Stimulated activated effector memory CD8-positive, alpha-beta T cell treated with anti-CD3 and anti-CD28 coated beads, Interleukin-12 subunit alpha, Interleukin-12 subunit beta, amount 100 ng/mL, for 72 hours (primary cell): Measurements from ENCODE around the gene SLC32A1.

Experiments
- ATAC-seq: fragments of 150-1000 bp; cut with Tn5 transposase; 2 replicates; pipeline ENCODE4 v1.10.0; 2021
- DNase-seq, 2 donors: peaks; one replicate each; pipeline ENCODE4 v3.0.0; 2021 to 2022; ENCODE audit warnings: low spot score in 2 of 2
- H3K27ac Mint-ChIP-seq: one replicate; pipeline ENCODE4 v1.8.0; 2022; ENCODE audit warnings: mild to moderate bottlenecking, mixed read lengths
- H3K36me3 Mint-ChIP-seq: one replicate; pipeline ENCODE4 v1.8.0; 2022; ENCODE audit warnings: mild to moderate bottlenecking, mixed read lengths
- H3K4me1 Mint-ChIP-seq: one replicate; pipeline ENCODE4 v1.8.0; 2022; ENCODE audit warnings: mixed read lengths
- H3K4me3 Mint-ChIP-seq: one replicate; pipeline ENCODE4 v1.8.0; 2022; ENCODE audit warnings: mild to moderate bottlenecking, mixed read lengths
- H3K9me3 Mint-ChIP-seq: one replicate; pipeline ENCODE4 v1.8.0; 2022; ENCODE audit warnings: mixed read lengths

SLC32A1 gene

DNA sequence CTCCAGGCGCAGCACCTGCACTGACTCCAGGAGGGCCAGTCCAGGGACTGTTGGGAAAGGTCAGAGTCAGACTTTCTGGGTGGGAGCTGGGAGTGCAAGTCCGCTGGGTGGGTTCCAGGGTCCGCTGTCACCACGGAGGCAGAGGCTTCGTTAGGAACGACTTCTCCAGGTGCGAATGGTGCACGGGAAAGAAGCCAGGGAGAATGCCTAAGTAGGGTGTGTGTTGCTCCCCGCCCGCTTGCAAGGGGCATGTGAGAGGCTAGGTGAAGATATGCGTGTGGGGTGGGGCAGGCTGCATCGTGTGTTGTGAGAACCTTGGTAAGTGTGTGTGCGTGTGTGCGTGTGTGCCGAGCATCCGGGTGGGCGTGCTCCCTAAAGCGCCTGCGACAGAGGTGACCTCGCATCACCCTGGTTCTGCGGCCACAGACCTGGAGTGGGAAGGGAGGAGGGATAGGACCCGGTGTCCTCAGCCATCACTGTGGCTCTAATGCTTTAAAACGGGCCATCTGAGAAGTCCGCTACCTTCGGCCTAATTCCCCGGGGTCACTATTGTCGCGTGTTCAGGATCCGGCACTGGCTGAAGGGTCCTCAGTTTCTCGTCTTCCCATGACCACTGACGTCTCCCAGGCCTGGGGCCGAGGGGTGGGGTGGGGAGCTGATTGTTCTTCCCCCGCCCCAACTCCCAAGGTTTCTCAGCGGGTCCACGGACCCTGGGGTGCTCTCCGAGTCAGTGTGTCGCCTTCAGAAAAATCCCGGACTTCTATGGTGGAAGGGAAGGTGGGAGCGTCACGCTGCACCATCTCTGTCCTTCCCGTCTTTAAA, 6.1 kb downstream of the SLC32A1 start:
- DNase-seq (peak in 1 of 2 donors; percentile 53), ATAC-seq (no peak)
- H3K9me3 Mint-ChIP-seq = no peaks in the 10 kb centered on the region
- H3K27ac Mint-ChIP-seq = no peak overlapping the region
- H3K36me3 Mint-ChIP-seq = peaks cover 27% of the 10 kb centered on the region
- peak overlapping the region; percentile 64 for H3K4me3 Mint-ChIP-seq
- peaks cover 62% of the 10 kb centered on the region for H3K4me1 Mint-ChIP-seq

GRCh38 chr20:38730989-38731737, 6.9 kb downstream of the SLC32A1 start:
- Mint-ChIP-seq H3K4me1 (peaks cover 54% of the 10 kb centered on the region), H3K36me3 (peaks cover 27% of the 10 kb centered on the region), H3K27ac (no peak overlapping the region), H3K9me3 (no peaks in the 10 kb centered on the region), H3K4me3 (peak overlapping the region; percentile 64)
- DNase-seq (peak; percentile 87 to 92), ATAC-seq (peak; percentile 83)

DNA sequence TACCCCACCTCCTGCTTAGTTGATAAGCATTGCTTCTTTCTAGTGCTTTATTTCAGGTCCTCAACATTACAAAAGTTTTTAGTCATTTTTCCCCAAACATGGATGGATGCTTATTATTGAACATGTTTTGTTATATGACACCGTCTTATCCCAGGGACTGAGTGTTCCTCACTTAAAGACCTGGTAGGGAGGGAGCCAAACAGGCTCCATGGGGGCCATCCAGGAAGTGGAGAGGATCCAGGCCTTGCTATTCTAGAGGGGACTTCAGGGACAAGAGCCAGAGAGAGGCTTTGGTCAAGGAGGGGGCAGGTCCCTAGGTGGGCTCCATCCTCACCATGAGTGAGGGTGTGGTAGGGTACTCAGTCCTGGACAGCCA, 7.4 kb downstream of the SLC32A1 start:
- Mint-ChIP-seq H3K4me3 (peak overlapping the region; percentile 64), H3K27ac (no peak overlapping the region), H3K36me3 (peaks cover 23% of the 10 kb centered on the region), H3K9me3 (no peaks in the 10 kb centered on the region), H3K4me1 (peaks cover 49% of the 10 kb centered on the region)
- no peak for DNase-seq
- no peak for ATAC-seq

GRCh38 chr20:38732981-38733380, 8.7 kb downstream of the SLC32A1 start:
- H3K9me3 Mint-ChIP-seq = no peaks in the 10 kb centered on the region
- H3K36me3 Mint-ChIP-seq = peaks cover 10% of the 10 kb centered on the region
- H3K4me1 Mint-ChIP-seq = peaks cover 36% of the 10 kb centered on the region
- no peak for ATAC-seq
- no peak for DNase-seq
- H3K27ac Mint-ChIP-seq = no peak overlapping the region
- no peak overlapping the region for H3K4me3 Mint-ChIP-seq

GRCh38 chr20:38735172-38735571, 10.9 kb downstream of the SLC32A1 start:
- Mint-ChIP-seq H3K36me3 (no peaks in the 10 kb centered on the region), H3K27ac (no peak overlapping the region), H3K9me3 (no peaks in the 10 kb centered on the region), H3K4me3 (no peak overlapping the region), H3K4me1 (peaks cover 18% of the 10 kb centered on the region)
- DNase-seq (no peak), ATAC-seq (no peak)

GRCh38 chr20:38737887-38738286, 13.6 kb downstream of the SLC32A1 start:
- DNase-seq (no peak), ATAC-seq (no peak)
- Mint-ChIP-seq H3K4me3 (no peak overlapping the region), H3K27ac (no peak overlapping the region), H3K9me3 (no peaks in the 10 kb centered on the region), H3K36me3 (no peaks in the 10 kb centered on the region), H3K4me1 (no peaks in the 10 kb centered on the region)

- ATAC-seq = no peak
- Mint-ChIP-seq H3K36me3 (peaks cover 16% of the 10 kb centered on the region), H3K27ac (no peak overlapping the region), H3K9me3 (no peaks in the 10 kb centered on the region), H3K4me1 (peaks cover 25% of the 10 kb centered on the region), H3K4me3 (no peak overlapping the region)
- DNase-seq = no peak
Observed at GRCh38 chr20:38745757-38746156, 21.5 kb downstream of the SLC32A1 start.

DNA sequence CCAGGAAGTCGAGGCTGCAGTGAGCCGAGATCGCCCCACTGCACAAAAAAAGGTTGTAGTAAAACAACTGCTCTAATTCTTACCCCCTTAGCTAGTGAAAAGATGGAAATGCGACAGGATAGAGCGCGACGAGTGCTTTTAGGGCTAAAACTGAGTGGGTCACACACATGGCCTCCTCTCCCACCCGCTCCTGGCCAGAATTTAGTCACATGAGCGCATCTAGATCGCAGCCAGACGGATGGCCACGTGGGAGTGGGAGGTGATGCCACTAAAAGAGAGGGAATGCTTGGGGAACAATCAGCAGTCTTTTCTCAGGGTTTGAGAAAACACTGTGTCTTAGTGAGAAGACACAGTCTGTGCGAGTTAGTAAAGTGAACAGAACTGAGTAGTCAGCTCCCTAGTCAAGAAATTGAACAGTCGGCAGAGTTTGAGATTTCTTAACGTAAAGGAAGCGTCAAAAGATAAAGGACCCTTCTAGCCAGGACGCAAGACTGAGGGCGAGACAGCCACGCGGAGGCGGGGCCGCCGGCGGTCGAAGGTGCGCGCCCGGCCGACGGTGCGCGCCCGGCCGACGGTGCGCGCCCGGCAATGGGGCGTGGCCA, 23.3 kb downstream of the SLC32A1 start:
- Mint-ChIP-seq H3K27ac (peak overlapping the region; percentile 93), H3K4me1 (peaks cover 31% of the 10 kb centered on the region), H3K9me3 (no peaks in the 10 kb centered on the region), H3K36me3 (peaks cover 30% of the 10 kb centered on the region), H3K4me3 (peak overlapping the region; percentile 72)
- DNase-seq (no peak), ATAC-seq (no peak)

DNA sequence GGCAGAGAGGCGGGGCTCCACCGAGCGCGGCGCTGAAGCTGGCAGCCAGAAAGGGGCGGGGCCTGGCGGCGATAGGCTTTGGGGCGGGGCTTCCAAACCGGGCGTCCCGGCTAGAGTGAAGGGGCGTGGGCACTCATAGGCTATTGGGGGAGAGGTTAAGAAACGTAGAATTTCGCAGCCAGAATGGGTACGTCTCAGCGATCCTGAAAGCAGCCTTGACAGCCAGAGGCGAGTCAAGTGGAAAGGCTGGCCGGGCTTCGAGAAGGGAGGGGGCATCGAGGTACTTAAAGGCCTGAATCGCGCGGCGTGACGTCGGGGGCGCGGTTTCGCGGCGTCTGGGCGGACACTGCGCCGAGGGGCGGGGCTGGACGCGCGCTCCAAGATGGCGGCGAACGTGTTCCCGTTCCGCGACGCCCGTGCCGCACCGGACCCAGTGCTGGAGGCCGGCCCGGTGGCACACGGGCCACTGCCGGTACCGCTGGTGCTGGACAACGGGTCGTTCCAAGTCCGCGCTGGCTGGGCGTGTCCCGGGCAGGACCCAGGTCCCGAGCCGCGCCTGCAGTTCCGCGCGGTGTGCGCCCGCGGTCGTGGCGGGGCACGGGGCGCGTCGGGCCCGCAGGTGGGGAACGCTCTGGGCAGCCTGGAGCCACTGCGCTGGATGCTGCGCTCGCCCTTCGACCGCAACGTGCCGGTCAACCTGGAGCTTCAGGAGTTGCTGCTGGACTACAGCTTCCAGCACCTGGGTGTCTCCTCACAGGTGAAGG, 24.0 kb downstream of the SLC32A1 start, which contains the start of gene ACTR5:
Gene ACTR5, plus strand, starts transcription at position 364 of the 764 bp plus-strand sequence. Its CDS starts 19 bp downstream, at position 383.
- peaks cover 31% of the 10 kb centered on the region for H3K4me1 Mint-ChIP-seq
- peaks cover 37% of the 10 kb centered on the region for H3K36me3 Mint-ChIP-seq
- H3K27ac Mint-ChIP-seq = peak within 1 kb of the TSS; percentile 93
- peak within 1 kb of the TSS; percentile 72 for H3K4me3 Mint-ChIP-seq
- H3K9me3 Mint-ChIP-seq = no peaks in the 10 kb centered on the region
- ATAC-seq = peak; percentile 91
- peak; percentile 99 for DNase-seq

- peak; percentile 72 for ATAC-seq
- no peak for DNase-seq
Observed at GRCh38 chr20:38748861-38749149, 24.5 kb downstream of the SLC32A1 start.

DNA sequence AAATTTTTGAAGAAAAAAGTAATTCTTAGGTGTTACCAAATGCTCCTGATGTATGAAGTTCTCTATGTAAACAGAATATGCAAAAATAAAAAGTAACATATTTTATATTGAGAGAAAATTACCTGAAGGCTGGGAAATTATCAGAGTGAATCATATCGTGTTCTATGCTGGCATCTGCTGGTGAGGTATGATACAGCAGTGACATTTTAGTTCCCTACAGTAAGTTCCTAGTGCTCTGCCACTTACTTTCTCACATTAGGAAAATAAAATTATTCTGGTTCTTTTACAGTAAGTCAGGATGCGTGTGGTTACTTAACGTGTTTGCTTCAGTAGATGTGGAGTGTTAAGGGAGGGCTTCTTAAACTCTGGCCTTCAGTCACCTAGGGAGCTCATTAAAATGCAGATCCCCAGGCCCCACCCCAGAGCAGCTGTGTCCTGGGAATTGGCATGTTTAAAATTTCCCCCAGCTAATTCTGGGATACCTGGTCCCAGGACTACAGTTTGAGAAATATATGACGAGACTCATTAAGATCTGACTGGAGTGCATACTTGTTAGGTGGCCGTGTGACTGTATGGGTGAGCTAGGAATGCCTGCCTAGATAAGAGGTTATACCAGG, 27.2 kb downstream of the SLC32A1 start:
- no peak for DNase-seq
- Mint-ChIP-seq H3K4me1 (peaks cover 31% of the 10 kb centered on the region), H3K27ac (no peak overlapping the region), H3K4me3 (no peak overlapping the region), H3K36me3 (peaks cover 69% of the 10 kb centered on the region), H3K9me3 (no peaks in the 10 kb centered on the region)
- no peak for ATAC-seq

More at GRCh38 chr20:38748861-38749149, 24.5 kb downstream of the SLC32A1 start:
- Mint-ChIP-seq H3K4me3 (peak overlapping the region; percentile 72), H3K4me1 (peaks cover 31% of the 10 kb centered on the region), H3K9me3 (no peaks in the 10 kb centered on the region), H3K36me3 (peaks cover 42% of the 10 kb centered on the region), H3K27ac (peak overlapping the region; percentile 48)

- DNase-seq (no peak), ATAC-seq (no peak)
- peaks cover 74% of the 10 kb centered on the region for H3K36me3 Mint-ChIP-seq
- H3K9me3 Mint-ChIP-seq = no peaks in the 10 kb centered on the region
- no peak overlapping the region for H3K27ac Mint-ChIP-seq
- no peak overlapping the region for H3K4me3 Mint-ChIP-seq
- peaks cover 31% of the 10 kb centered on the region for H3K4me1 Mint-ChIP-seq
Observed at GRCh38 chr20:38752029-38752428, 27.7 kb downstream of the SLC32A1 start.

DNA sequence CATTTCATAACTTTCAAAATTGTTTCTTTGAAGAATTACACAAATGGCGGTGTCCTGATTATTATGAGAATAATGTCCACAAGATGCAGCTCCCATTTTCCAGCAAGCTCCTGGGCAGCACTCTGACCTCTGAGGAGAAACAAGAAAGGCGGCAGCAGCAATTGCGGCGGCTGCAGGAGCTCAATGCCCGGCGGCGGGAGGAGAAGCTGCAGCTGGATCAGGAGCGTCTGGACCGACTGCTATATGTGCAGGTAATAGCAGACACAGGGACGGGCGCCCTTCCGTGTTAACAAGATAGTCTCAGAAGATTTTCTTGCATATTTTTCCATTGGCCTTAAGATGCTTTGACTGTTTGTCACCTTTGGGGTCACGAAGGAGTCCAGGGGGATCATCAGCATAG, 30.6 kb downstream of the SLC32A1 start:
- DNase-seq (no peak), ATAC-seq (no peak)
- Mint-ChIP-seq H3K9me3 (no peaks in the 10 kb centered on the region), H3K4me3 (no peak overlapping the region), H3K27ac (no peak overlapping the region), H3K36me3 (peaks cover 95% of the 10 kb centered on the region), H3K4me1 (peaks cover 11% of the 10 kb centered on the region)

DNA sequence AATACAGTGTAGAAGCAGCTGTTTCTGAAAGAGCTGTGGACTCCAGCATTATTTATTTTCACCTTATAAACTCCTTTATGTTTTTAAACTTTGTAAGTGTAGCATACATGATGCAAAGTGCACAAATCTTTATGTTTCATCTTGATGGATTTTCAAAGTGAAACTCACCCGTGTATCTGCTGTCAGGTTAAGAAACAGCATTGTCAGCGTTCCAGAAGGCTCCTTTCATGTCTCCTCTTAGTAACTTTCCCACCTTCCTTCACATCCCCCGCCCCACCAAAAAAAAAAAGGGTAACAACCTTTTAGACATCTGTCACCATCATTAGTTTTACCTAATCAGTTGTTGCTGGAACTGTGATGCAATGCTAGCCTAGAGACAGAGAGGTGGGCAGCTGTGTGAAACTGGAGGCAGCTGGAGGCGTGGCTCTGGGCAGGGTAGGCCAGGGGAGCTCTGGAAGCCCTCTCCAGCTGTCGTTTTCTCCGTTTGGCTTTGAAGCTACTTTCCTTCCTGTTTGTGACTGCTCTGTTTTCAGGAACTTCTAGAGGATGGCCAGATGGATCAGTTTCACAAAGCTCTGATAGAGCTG, 31.1 kb downstream of the SLC32A1 start:
- Mint-ChIP-seq H3K4me1 (peaks cover 6% of the 10 kb centered on the region), H3K36me3 (peaks cover 95% of the 10 kb centered on the region), H3K4me3 (no peak overlapping the region), H3K27ac (peak overlapping the region; percentile 78), H3K9me3 (no peaks in the 10 kb centered on the region)
- DNase-seq = no peak
- no peak for ATAC-seq
